GM12878 (cell line): ENCODE data around the gene KLF17. TPM values are rescaled to one million over a fixed set of nuclear protein-coding genes. Genes with fewer than 3 reads are reported as not detected.

Experiments
- ATAC-seq: fragments of 200-7000 bp; cut with Tn5 transposase; 3 replicates; pipeline ENCODE4 v1.9.1; 2020; ENCODE audit warnings: mild to moderate bottlenecking, moderate library complexity
- BruUV-seq: library from RNA; stranded (reverse); fragments of 400-500 nt; replicated peaks from 2 replicates; lab custom pipeline; 2021; lab: Mats Ljungman, UMichigan
- CTCF ChIA-PET: fragments of 300-600 bp; sonication (Branson Sonifier 250); formaldehyde crosslinking; extraction: SDS; loops from one replicate; lab custom pipeline; 2021; ENCODE audit warnings: inconsistent platforms; lab: Yijun Ruan, JAX
- POLR2A ChIA-PET: fragments of 350-600 bp; formaldehyde crosslinking; extraction: SDS; loops from one replicate; lab custom pipeline; 2021; ENCODE audit warnings: inconsistent platforms; lab: Charles Lee
- RAD21 ChIA-PET: fragments of 300-600 bp; sonication (Branson Sonifier 250); formaldehyde crosslinking; loops from one replicate; lab custom pipeline; 2023; ENCODE audit warnings: antibody characterized with exemption; ENCODE audit not compliant: unreplicated experiment; lab: Charles Lee
- SMC1A ChIA-PET: fragments of 300-600 bp; sonication (Branson Sonifier 250); formaldehyde crosslinking; loops from one replicate; lab custom pipeline; 2023; ENCODE audit not compliant: unreplicated experiment, uncharacterized antibody; lab: Charles Lee
- DNase-seq: peaks from one replicate; pipeline ENCODE4 v3.0.0-alpha.2; 2011; ENCODE audit warnings: low read depth, low spot score
- FAIRE-seq: peaks from 3 replicates; lab custom pipeline; 2011; peaks lifted over from hg19 to GRCh38; lab: Jason Lieb, UNC
- H2AFZ ChIP-seq: 2 replicates; pipeline ENCODE4 v1.6.0; 2011; ENCODE audit warnings: low read depth, low read length, control low read depth; ENCODE audit not compliant: control insufficient read depth
- H3K27ac ChIP-seq: 2 replicates; pipeline ENCODE4 v1.5.1; 2011; ENCODE audit warnings: control low read depth; ENCODE audit not compliant: control insufficient read depth, insufficient read depth
- H3K27me3 ChIP-seq, 2 experiments: replicated peaks in 1 of 2; 2 replicates each; pipeline versions ENCODE4 v1.6.0 to v1.6.1; 2011; ENCODE audit warnings: low read length in 1 of 2; ENCODE audit not compliant: control insufficient read depth in 2 of 2, insufficient read depth in 2 of 2
- H3K36me3 ChIP-seq, 2 experiments: 2 replicates each; pipeline ENCODE4 v1.5.1; 2011; ENCODE audit warnings: low read length in 1 of 2; ENCODE audit not compliant: control insufficient read depth in 2 of 2, insufficient read depth in 2 of 2
- H3K4me1 ChIP-seq: 2 replicates; pipeline ENCODE4 v1.6.1; 2011; ENCODE audit warnings: mild to moderate bottlenecking, low read length, moderate library complexity, mixed read lengths; ENCODE audit not compliant: control insufficient read depth, insufficient read depth
- H3K4me2 ChIP-seq: 2 replicates; pipeline ENCODE4 v1.6.0; 2011; ENCODE audit warnings: control low read depth; ENCODE audit not compliant: control insufficient read depth, insufficient read depth
- H3K4me3 ChIP-seq: fragments of 200-600 bp; sonication (generic); 2 replicates; pipeline ENCODE4 v1.5.1; 2016
- H3K79me2 ChIP-seq: 2 replicates; pipeline ENCODE4 v1.6.0; 2011; ENCODE audit warnings: low read length; ENCODE audit not compliant: control insufficient read depth, insufficient read depth
- H3K9ac ChIP-seq: 2 replicates; pipeline ENCODE4 v1.8.0; 2011; ENCODE audit warnings: low read length, control low read depth, mixed read lengths; ENCODE audit not compliant: control insufficient read depth, insufficient read depth
- H3K9me3 ChIP-seq: replicated peaks from 3 replicates; pipeline ENCODE4 v1.5.1; 2011; ENCODE audit warnings: mild to moderate bottlenecking, low read length; ENCODE audit not compliant: control insufficient read depth, insufficient read depth
- H4K20me1 ChIP-seq: 2 replicates; pipeline ENCODE4 v1.6.0; 2011; ENCODE audit not compliant: control insufficient read depth, insufficient read depth
- EGR1 ChIP-seq, 2 experiments: IDR thresholded peaks; 1 replicate in 1 of 2; 2 replicates in 1 of 2; pipeline ENCODE4 v1.6.1; 2011 to 2012; ENCODE audit warnings: low read depth in 2 of 2, low read length in 2 of 2, borderline replicate concordance in 1 of 2, mild to moderate bottlenecking in 1 of 2, moderate library complexity in 1 of 2
- MEF2A ChIP-seq: IDR thresholded peaks from 2 replicates; pipeline ENCODE4 v1.6.1; 2011; ENCODE audit warnings: low read depth, mild to moderate bottlenecking, low read length, moderate library complexity; ENCODE audit not compliant: insufficient read depth
- PAX5 ChIP-seq: IDR thresholded peaks from 2 replicates; pipeline ENCODE4 v1.6.1; 2011; ENCODE audit warnings: low read depth, low read length, borderline replicate concordance
- PAX8 ChIP-seq: fragments of 450-650 bp; IDR thresholded peaks from 2 replicates; pipeline ENCODE4 v1.6.1; 2017; ENCODE audit warnings: mild to moderate bottlenecking, moderate library complexity
- POU2F2 ChIP-seq: IDR thresholded peaks from 3 replicates; pipeline ENCODE4 v1.6.1; 2011; ENCODE audit warnings: low read depth, mild to moderate bottlenecking, low read length, borderline replicate concordance
- SMC3 ChIP-seq: IDR thresholded peaks from 2 replicates; pipeline ENCODE4 v1.6.1; 2011; ENCODE audit warnings: low read length, improper control_type of control experiment, borderline replicate concordance
- SREBF1 ChIP-seq: IDR thresholded peaks from 2 replicates; pipeline ENCODE4 v1.6.1; 2012; ENCODE audit warnings: mild to moderate bottlenecking, low read length
- SUZ12 ChIP-seq: fragments of 200-600 bp; sonication (generic); IDR thresholded peaks from one replicate; pipeline ENCODE4 v1.6.1; 2018; ENCODE audit warnings: antibody characterized with exemption, mild to moderate bottlenecking; ENCODE audit not compliant: unreplicated experiment
- TAF1 ChIP-seq: IDR thresholded peaks from 2 replicates; pipeline ENCODE4 v1.6.1; 2011; ENCODE audit warnings: mild to moderate bottlenecking, low read depth, low read length, borderline replicate concordance
- WGBS: methylation state at CpG from one replicate; pipeline ENCODE4 v1.1.6; 2016; ENCODE audit warnings: low lambda C conversion rate; ENCODE audit not compliant: insufficient replicate concordance, insufficient coverage; ENCODE audit errors: missing lambda C conversion rate; 5-methylcytosine and 5-hydroxymethylcytosine counted together
- in situ Hi-C: fragments of 300-500 bp; cut with MboI; formaldehyde crosslinking; loops from 9 replicates; pipeline ENCODE4 v1.14.3; 2018; ENCODE audit warnings: mixed read lengths
- intact Hi-C: fragments of 100-400 bp; cut with micrococcal nuclease; formaldehyde crosslinking; loops from one replicate; pipeline ENCODE4 v1.14.2; 2022; ENCODE audit not compliant: unreplicated experiment
- polyA plus RNA-seq, 11 experiments: library from polyadenylated mRNA; depleted of rRNA in 4 of 11; unstranded in 6 of 11; stranded (reverse) in 5 of 11; fragments of >200 nt; fragmentation: Nextera tagmentation in 4 of 11; fragmentation: Illumina TruSeq in 1 of 11; extraction: Ambion mirVana in 4 of 11; extraction: Trizol in 1 of 11; gene quantifications; 1 replicate in 1 of 11; 2 replicates in 10 of 11; pipeline versions ENCODE4 v1.2.1 to v1.2.3, GENCODE V29; 2011 to 2016; ENCODE audit warnings: inconsistent platforms in 2 of 11, missing spikeins in 2 of 11, low read depth in 1 of 11
- total RNA-seq, 4 experiments: library from RNA; depleted of rRNA in 3 of 4; stranded (reverse); fragments of >200 nt in 3 of 4; fragmentation: Illumina TruSeq in 1 of 4; extraction: Trizol in 1 of 4; gene quantifications; 2 replicates each; pipeline versions ENCODE4 v1.2.1 to v1.2.3, GENCODE V29; 2013 to 2021
- TF ChIP-seq, protein P1 (sequence below): fragments of 450-650 bp; IDR thresholded peaks from 2 replicates; pipeline ENCODE4 v1.6.1; 2017; ENCODE audit warnings: mild to moderate bottlenecking, moderate library complexity
- TF ChIP-seq, protein P2 (sequence below): fragments of 450-650 bp; IDR thresholded peaks from 2 replicates; pipeline ENCODE4 v1.6.1; 2016; ENCODE audit warnings: mild to moderate bottlenecking

The KLF17 gene
- total and polyA plus RNA-seq, 10 of the 15 experiments (the other 5 are each of a cell fraction or from before 2014, with no cell fraction given): not detected

DNA sequence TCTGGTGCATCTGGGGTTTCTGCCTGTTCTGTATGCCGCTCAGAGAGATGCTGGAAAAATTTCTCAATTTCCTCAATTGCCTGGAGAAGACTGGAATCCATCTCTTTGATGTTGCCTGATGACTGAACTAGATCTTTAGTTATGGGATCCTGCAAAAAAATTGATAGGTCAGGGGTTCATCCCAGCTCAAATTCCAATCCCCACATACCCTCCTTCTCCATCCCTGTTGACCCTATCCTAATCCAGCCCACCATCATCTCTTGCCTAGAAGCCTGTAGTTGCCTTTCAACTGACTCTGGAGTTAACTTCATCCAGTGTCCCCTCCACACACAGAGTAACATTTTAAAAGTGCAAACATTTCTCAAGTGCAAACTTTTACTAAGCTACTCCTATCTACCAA, 22.9 kb downstream of the KLF17 start, which contains the start of gene KLF18:
Gene KLF18 (minus strand): TSS at position 101 of the 400 bp plus-strand sequence. CDS start 0 bp downstream, at position 101.
- WGBS: 0% methylated on average over 1 of the region's 1 CpG
- no peaks in the 10 kb centered on the region for H3K79me2 ChIP-seq
- no peak within 1 kb of the TSS for H3K4me3 ChIP-seq
- no peak within 1 kb of the TSS for H2AFZ ChIP-seq
- no peaks in the 10 kb centered on the region for H3K36me3 ChIP-seq
- no peak within 1 kb of the TSS for H3K4me2 ChIP-seq
- no peaks in the 10 kb centered on the region for H3K4me1 ChIP-seq
- H3K9me3 ChIP-seq: no peaks in the 10 kb centered on the region; the same call in 1 of the 3 replicates
- ChIA-PET CTCF (no interaction called here), RAD21 (no interaction called here), POLR2A (no interaction called here), SMC1A (no interaction called here)
- FAIRE-seq (no peak), ATAC-seq (no peak), DNase-seq (no peak)
- no peaks in the 10 kb centered on the region for H4K20me1 ChIP-seq
- H3K27ac ChIP-seq: no peak within 1 kb of the TSS
- no TSS peak for BruUV-seq
- no peak within 1 kb of the TSS for H3K9ac ChIP-seq
- TF ChIP-seq TAF1: no peak
- TF ChIP-seq SREBF1: no peak
- TF ChIP-seq SUZ12: no peak
- no peak for TF ChIP-seq SMC3
- no peak for TF ChIP-seq PAX8
- TF ChIP-seq PAX5: no peak
- TF ChIP-seq MEF2A: no peak
- TF ChIP-seq EGR1 (IDR thresholded peaks at IDR 0.05; ENCODE audit: borderline replicate concordance in 1 of 2, low read depth in 2 of 2, low read length in 2 of 2): no peak
- TF ChIP-seq, protein P1, sequence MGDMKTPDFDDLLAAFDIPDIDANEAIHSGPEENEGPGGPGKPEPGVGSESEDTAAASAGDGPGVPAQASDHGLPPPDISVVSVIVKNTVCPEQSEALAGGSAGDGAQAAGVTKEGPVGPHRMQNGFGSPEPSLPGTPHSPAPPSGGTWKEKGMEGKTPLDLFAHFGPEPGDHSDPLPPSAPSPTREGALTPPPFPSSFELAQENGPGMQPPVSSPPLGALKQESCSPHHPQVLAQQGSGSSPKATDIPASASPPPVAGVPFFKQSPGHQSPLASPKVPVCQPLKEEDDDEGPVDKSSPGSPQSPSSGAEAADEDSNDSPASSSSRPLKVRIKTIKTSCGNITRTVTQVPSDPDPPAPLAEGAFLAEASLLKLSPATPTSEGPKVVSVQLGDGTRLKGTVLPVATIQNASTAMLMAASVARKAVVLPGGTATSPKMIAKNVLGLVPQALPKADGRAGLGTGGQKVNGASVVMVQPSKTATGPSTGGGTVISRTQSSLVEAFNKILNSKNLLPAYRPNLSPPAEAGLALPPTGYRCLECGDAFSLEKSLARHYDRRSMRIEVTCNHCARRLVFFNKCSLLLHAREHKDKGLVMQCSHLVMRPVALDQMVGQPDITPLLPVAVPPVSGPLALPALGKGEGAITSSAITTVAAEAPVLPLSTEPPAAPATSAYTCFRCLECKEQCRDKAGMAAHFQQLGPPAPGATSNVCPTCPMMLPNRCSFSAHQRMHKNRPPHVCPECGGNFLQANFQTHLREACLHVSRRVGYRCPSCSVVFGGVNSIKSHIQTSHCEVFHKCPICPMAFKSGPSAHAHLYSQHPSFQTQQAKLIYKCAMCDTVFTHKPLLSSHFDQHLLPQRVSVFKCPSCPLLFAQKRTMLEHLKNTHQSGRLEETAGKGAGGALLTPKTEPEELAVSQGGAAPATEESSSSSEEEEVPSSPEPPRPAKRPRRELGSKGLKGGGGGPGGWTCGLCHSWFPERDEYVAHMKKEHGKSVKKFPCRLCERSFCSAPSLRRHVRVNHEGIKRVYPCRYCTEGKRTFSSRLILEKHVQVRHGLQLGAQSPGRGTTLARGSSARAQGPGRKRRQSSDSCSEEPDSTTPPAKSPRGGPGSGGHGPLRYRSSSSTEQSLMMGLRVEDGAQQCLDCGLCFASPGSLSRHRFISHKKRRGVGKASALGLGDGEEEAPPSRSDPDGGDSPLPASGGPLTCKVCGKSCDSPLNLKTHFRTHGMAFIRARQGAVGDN: no peak
- TF ChIP-seq POU2F2: no peak
- TF ChIP-seq, protein P2, sequence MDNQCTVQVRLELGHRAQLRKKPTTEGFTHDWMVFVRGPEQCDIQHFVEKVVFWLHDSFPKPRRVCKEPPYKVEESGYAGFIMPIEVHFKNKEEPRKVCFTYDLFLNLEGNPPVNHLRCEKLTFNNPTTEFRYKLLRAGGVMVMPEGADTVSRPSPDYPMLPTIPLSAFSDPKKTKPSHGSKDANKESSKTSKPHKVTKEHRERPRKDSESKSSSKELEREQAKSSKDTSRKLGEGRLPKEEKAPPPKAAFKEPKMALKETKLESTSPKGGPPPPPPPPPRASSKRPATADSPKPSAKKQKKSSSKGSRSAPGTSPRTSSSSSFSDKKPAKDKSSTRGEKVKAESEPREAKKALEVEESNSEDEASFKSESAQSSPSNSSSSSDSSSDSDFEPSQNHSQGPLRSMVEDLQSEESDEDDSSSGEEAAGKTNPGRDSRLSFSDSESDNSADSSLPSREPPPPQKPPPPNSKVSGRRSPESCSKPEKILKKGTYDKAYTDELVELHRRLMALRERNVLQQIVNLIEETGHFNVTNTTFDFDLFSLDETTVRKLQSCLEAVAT: no peak
- TF ChIP-seq, all 136 proteins: peak for 0
- in situ Hi-C loops: no loop called here
- intact Hi-C loops: no loop called here
- H3K27me3 ChIP-seq: no peaks in the 10 kb centered on the region
